ENCODE measurements around the gene MBNL2. TPM values are rescaled to one million over a fixed set of nuclear protein-coding genes. Genes with fewer than 3 reads are reported as not detected.
A peak's percentile ranks its signal among the peaks of the same experiment; 100 is the strongest.

MBNL2 gene
- total and polyA plus RNA-seq, 4 donors: 26.9 to 101 (median 48.4) TPM

DNA sequence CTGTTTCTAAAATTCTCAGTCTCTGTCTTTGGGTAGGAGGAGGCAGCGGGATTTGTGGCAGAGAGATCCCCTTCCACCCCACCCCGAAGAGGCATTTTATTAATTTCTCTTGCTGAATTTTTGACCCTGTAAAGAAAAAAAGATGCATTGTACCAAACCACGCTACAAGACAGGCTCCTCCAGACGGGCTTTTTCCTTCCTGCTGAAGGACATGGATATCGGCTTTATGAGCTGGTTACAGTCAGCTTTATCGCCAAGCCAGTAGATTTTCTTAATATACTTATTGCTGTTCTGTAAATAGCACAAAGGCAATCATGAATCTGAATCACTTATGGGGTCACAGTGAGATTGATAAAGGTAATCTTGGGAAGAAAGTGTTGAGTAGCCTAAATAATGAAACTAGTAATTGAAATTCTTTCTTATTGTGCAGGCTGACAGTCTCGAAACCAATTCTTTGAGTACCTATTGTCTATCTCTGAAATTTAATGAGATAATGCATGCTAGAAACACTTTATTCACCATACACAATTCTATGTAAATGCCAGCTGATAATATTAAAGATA lies 24.5 kb downstream of the MBNL2 start:
- Histone ChIP-seq H3K4me1 (ENCODE audit: control insufficient read depth, insufficient read depth, low read length) (peaks cover 16% of the 10 kb centered on the region), H3K27ac (ENCODE audit: low read depth, low read length) (peak overlapping the region; percentile 53), H3K27me3 (ENCODE audit: control insufficient read depth, insufficient read depth, low read length) (no peaks in the 10 kb centered on the region), H3K9me3 (ENCODE audit: control insufficient read depth, insufficient read depth, low read length) (no peaks in the 10 kb centered on the region), H3K36me3 (ENCODE audit: control insufficient read depth, insufficient read depth, low read length) (no peaks in the 10 kb centered on the region), H3K4me3 (ENCODE audit: low read depth, low read length) (no peak overlapping the region)
- no peak for DNase-seq (ENCODE audit: low read depth in 4 of 6, low spot score in 6 of 6)
- 0% methylated on average over 1 of the region's 7 CpGs for WGBS (ENCODE audit: insufficient coverage)

DNA sequence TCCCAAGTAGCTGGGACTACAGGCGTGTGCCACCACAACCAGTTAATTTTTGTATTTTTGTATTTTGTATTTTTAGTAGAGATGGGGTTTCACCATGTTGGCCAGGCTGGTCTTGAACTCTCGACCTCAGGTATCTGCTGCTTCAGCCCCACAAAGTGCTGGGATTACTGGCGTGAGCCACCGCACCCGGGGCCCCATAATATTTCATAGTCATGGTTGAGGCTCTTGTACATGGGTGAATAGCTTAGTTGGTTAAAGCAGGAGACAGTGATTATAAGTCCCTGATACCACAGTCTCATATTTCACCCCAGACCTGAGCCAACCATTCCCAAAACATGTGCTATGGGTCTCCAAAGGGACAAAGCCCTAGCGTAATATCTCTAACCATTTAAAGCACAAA lies 26.1 kb downstream of the MBNL2 start:
- Histone ChIP-seq H3K4me3 (ENCODE audit: low read depth, low read length) (no peak overlapping the region), H3K27ac (ENCODE audit: low read depth, low read length) (no peak overlapping the region), H3K9me3 (ENCODE audit: control insufficient read depth, insufficient read depth, low read length) (no peaks in the 10 kb centered on the region), H3K4me1 (ENCODE audit: control insufficient read depth, insufficient read depth, low read length) (peaks cover 2% of the 10 kb centered on the region), H3K36me3 (ENCODE audit: control insufficient read depth, insufficient read depth, low read length) (no peaks in the 10 kb centered on the region), H3K27me3 (ENCODE audit: control insufficient read depth, insufficient read depth, low read length) (no peaks in the 10 kb centered on the region)
- DNase-seq (ENCODE audit: low read depth in 4 of 6, low spot score in 6 of 6): no peak
- WGBS (ENCODE audit: insufficient coverage): no CpG with 5 or more reads among the region's 6 CpGs

DNA sequence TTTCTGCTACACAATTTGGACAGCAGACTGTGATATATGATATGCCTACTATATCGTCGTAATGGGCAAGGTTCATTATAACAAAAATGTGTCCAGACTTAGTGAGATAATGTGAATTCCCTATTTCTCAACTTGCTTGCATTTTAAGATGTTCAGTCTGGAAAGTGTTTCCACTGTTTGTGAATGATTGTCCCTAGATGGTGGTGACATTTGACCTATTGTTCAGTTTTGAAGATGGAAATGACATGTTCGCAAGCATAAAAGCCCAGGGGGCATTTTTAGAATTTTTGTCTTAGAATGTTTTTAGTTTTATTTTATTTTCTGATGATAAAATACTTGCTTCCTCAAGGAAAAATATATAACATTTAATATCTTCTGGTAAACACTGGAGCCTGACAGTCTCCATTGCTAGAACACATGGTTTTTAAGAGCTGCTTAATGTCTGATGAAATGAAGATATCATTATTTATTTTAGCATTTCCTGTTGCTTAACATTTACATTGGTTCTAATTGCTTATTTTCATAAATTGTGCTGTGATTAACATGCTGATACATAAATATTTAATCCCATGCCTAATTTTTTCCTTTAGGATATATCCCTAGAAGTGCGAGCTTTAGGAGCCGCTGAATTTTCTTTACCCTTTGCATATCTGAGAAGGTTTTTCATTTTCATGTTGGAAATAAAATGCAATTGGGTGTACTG lies 27.1 kb downstream of the MBNL2 start:
- no CpG with 5 or more reads among the region's 5 CpGs for WGBS (ENCODE audit: insufficient coverage)
- H3K36me3 ChIP-seq (ENCODE audit: control insufficient read depth, insufficient read depth, low read length): no peaks in the 10 kb centered on the region
- peak overlapping the region; percentile 37 for H3K27ac ChIP-seq (ENCODE audit: low read depth, low read length)
- no peaks in the 10 kb centered on the region for H3K27me3 ChIP-seq (ENCODE audit: control insufficient read depth, insufficient read depth, low read length)
- H3K9me3 ChIP-seq (ENCODE audit: control insufficient read depth, insufficient read depth, low read length): no peaks in the 10 kb centered on the region
- H3K4me1 ChIP-seq (ENCODE audit: control insufficient read depth, insufficient read depth, low read length): no peaks in the 10 kb centered on the region
- DNase-seq (ENCODE audit: low read depth in 4 of 6, low spot score in 6 of 6): no peak
- H3K4me3 ChIP-seq (ENCODE audit: low read depth, low read length): no peak overlapping the region

DNA sequence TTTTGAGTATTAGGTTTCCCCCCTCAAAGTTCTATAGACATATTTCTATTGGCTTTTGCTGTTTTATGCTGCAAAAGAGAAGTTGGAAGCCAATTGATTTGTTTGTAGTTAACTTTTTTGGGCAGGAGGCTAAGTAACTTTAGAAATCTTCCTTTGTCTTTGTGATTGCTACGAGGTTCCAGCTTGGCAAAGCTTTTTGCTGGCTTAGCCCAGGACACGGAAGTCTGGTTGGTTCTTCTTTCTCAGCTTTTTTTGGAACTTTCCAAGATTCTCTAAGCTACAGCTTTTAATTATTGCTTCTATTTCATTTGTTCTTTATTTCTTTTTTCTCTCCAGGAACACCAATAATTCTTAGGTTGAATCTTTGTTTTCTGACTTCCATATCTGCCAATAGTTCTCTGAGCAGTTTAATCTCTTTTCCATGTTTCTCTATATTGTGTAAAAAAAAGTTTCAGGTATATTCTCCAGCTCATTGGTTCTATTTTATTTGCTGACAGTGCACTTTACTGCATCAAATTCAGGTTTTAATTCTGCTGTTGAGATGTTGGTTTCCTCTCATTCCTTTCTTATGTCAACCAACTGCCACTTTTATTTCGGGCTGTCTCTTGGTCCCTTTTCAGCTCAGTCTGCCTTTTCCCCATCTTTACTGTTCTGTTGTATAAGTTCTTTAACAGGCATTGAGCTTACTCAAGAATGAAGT lies 27.8 kb downstream of the MBNL2 start:
- Histone ChIP-seq H3K9me3 (ENCODE audit: control insufficient read depth, insufficient read depth, low read length) (no peaks in the 10 kb centered on the region), H3K4me3 (ENCODE audit: low read depth, low read length) (no peak overlapping the region), H3K27me3 (ENCODE audit: control insufficient read depth, insufficient read depth, low read length) (no peaks in the 10 kb centered on the region), H3K27ac (ENCODE audit: low read depth, low read length) (peak overlapping the region; percentile 37), H3K36me3 (ENCODE audit: control insufficient read depth, insufficient read depth, low read length) (no peaks in the 10 kb centered on the region), H3K4me1 (ENCODE audit: control insufficient read depth, insufficient read depth, low read length) (no peaks in the 10 kb centered on the region)
- no peak for DNase-seq (ENCODE audit: low read depth in 4 of 6, low spot score in 6 of 6)
- 31% methylated on average over 2 of the region's 3 CpGs for WGBS (ENCODE audit: insufficient coverage)

DNA sequence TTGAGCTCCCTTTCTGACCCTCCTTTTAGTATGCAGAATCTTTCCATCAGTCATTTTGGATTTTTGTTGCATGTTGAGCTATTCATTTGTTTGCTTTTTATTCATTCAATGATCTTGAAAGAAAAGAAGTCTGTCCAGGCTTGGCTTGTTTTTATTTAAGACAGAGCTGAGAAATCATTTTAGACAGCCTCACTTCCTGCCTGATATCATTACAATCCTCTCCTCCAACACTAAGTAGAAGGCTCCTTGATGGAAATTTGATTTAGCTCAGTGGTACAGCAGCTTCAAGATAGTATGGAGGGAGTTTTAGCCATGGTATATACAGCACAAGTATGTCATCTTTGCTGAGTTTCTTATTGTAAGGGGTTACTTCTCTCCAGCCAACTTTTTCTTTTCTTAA lies 28.4 kb downstream of the MBNL2 start:
- peak overlapping the region; percentile 21 for H3K27ac ChIP-seq (ENCODE audit: low read depth, low read length)
- no peaks in the 10 kb centered on the region for H3K36me3 ChIP-seq (ENCODE audit: control insufficient read depth, insufficient read depth, low read length)
- no peaks in the 10 kb centered on the region for H3K4me1 ChIP-seq (ENCODE audit: control insufficient read depth, insufficient read depth, low read length)
- DNase-seq (ENCODE audit: low read depth in 4 of 6, low spot score in 6 of 6): no peak
- H3K4me3 ChIP-seq (ENCODE audit: low read depth, low read length): no peak overlapping the region
- H3K9me3 ChIP-seq (ENCODE audit: control insufficient read depth, insufficient read depth, low read length): no peaks in the 10 kb centered on the region
- H3K27me3 ChIP-seq (ENCODE audit: control insufficient read depth, insufficient read depth, low read length): no peaks in the 10 kb centered on the region

DNA sequence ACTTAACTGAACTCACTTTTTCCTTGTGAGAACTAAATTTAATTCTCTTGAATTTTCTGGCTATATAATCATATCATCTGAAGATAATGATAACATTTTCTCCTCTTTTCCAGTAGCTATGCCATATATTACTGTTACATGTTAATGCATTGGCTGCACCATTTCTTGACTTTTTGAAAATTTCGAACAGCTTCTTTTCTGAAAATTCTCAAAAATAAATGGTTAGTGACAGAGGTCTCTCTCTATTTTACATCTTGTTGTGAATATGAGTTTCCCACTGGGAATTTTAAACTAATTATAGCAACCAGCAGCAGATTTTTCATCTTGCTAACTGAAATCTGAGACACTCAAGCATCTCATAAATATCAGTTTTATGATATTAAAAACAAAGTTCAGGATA lies 30.6 kb downstream of the MBNL2 start:
- WGBS (ENCODE audit: insufficient coverage): no CpG with 5 or more reads among the region's 1 CpG
- no peak overlapping the region for H3K27ac ChIP-seq (ENCODE audit: low read depth, low read length)
- no peaks in the 10 kb centered on the region for H3K36me3 ChIP-seq (ENCODE audit: control insufficient read depth, insufficient read depth, low read length)
- no peak for DNase-seq (ENCODE audit: low read depth in 4 of 6, low spot score in 6 of 6)
- no peaks in the 10 kb centered on the region for H3K27me3 ChIP-seq (ENCODE audit: control insufficient read depth, insufficient read depth, low read length)
- H3K9me3 ChIP-seq (ENCODE audit: control insufficient read depth, insufficient read depth, low read length): no peaks in the 10 kb centered on the region
- peaks cover 3% of the 10 kb centered on the region for H3K4me1 ChIP-seq (ENCODE audit: control insufficient read depth, insufficient read depth, low read length)
- no peak overlapping the region for H3K4me3 ChIP-seq (ENCODE audit: low read depth, low read length)

DNA sequence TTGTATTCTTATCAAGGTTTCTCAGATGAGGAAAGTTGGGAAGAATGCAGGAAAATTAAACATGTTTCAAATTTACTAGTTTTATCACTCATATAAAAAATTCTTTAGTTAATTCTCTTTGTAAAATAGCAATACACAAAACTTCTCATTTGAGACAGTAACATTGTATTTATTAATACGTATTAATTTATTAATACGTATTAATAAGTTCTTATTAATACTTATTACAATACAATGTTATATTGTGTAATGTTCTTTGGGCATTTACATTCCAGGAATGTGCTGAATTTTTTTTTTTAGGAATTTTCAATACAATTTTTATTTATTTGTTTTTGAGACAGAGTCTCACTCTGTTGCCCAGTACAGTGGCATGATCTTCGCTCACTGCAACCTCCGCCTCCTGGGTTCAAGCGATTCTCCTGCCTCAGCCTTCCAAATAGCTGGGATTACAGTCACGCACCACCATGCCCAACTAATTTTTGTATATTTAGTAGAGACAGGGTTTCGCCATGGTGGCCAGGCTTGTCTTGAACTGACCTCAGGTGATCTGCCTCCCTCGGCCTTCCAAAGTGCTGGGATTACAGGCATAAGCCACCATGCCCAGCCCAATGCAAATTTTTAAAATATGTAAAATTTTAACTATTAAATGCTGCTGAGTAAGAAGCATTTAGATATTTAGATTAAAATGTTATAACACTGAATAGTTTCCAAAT lies 31.6 kb downstream of the MBNL2 start:
- no peak overlapping the region for H3K4me3 ChIP-seq (ENCODE audit: low read depth, low read length)
- H3K9me3 ChIP-seq (ENCODE audit: control insufficient read depth, insufficient read depth, low read length): no peaks in the 10 kb centered on the region
- H3K36me3 ChIP-seq (ENCODE audit: control insufficient read depth, insufficient read depth, low read length): no peaks in the 10 kb centered on the region
- H3K4me1 ChIP-seq (ENCODE audit: control insufficient read depth, insufficient read depth, low read length): peaks cover 5% of the 10 kb centered on the region
- WGBS (ENCODE audit: insufficient coverage): 100% methylated on average over 1 of the region's 8 CpGs
- no peak for DNase-seq (ENCODE audit: low read depth in 4 of 6, low spot score in 6 of 6)
- H3K27me3 ChIP-seq (ENCODE audit: control insufficient read depth, insufficient read depth, low read length): no peaks in the 10 kb centered on the region
- H3K27ac ChIP-seq (ENCODE audit: low read depth, low read length): no peak overlapping the region

DNA sequence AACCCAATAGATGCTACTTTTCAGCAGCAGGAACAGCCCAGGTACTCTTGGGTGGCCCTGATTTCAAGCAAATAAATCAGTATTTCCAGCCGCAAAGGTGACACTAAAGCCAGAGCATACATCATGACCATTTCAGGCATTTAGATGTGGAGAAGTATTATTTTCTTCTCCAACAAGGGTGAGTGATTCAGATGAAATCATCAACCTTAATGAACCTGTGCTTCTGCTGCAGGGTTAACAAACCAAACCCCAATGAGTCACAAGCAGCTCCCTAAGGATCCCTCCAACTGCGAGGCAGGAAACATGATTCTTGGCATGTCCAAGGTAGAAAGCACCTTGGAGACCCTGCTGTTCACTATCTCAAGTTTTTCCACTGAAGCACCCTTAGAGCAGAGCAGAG lies 32.7 kb downstream of the MBNL2 start:
- Histone ChIP-seq H3K4me1 (ENCODE audit: control insufficient read depth, insufficient read depth, low read length) (peaks cover 9% of the 10 kb centered on the region), H3K27ac (ENCODE audit: low read depth, low read length) (no peak overlapping the region), H3K4me3 (ENCODE audit: low read depth, low read length) (no peak overlapping the region), H3K36me3 (ENCODE audit: control insufficient read depth, insufficient read depth, low read length) (no peaks in the 10 kb centered on the region), H3K27me3 (ENCODE audit: control insufficient read depth, insufficient read depth, low read length) (no peaks in the 10 kb centered on the region), H3K9me3 (ENCODE audit: control insufficient read depth, insufficient read depth, low read length) (no peaks in the 10 kb centered on the region)
- no peak for DNase-seq (ENCODE audit: low read depth in 4 of 6, low spot score in 6 of 6)
- no CpG with 5 or more reads among the region's 2 CpGs for WGBS (ENCODE audit: insufficient coverage)

DNA sequence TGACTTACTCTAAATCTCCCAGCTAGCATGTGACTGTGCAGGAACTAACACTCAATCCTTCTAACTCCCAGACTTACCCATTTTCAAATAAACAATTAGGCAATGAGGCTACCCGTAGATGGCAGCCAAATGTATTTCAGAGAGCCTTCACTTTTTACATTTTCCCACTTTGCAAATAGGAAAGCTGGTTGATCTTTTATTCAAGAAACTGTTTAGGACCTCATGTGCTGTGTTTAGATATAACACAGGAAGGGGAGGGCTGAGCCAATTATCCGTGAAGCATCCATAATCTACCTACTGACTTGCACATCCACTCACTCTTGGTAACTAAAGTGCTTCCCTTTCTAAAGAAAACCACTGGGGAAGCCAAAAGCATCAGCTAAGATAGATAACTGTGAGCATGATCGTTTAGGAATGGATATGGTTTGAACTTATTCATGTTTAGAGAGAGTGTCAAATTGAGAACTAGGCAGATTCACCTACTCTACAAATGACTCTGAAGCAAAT lies 33.4 kb downstream of the MBNL2 start:
- H3K4me1 ChIP-seq (ENCODE audit: control insufficient read depth, insufficient read depth, low read length): peaks cover 14% of the 10 kb centered on the region
- no CpG with 5 or more reads among the region's 3 CpGs for WGBS (ENCODE audit: insufficient coverage)
- no peaks in the 10 kb centered on the region for H3K27me3 ChIP-seq (ENCODE audit: control insufficient read depth, insufficient read depth, low read length)
- H3K36me3 ChIP-seq (ENCODE audit: control insufficient read depth, insufficient read depth, low read length): no peaks in the 10 kb centered on the region
- no peak overlapping the region for H3K27ac ChIP-seq (ENCODE audit: low read depth, low read length)
- H3K4me3 ChIP-seq (ENCODE audit: low read depth, low read length): no peak overlapping the region
- H3K9me3 ChIP-seq (ENCODE audit: control insufficient read depth, insufficient read depth, low read length): no peaks in the 10 kb centered on the region
- no peak for DNase-seq (ENCODE audit: low read depth in 4 of 6, low spot score in 6 of 6)
